Measurements from ENCODE around the gene ZNF181. TPM values are rescaled to one million over a fixed set of nuclear protein-coding genes. Genes with fewer than 3 reads are reported as not detected.

ZNF181 gene
- total RNA-seq, 3 donors from 2014 or later: 6.6 to 16.1 (median 8.4) TPM

GRCh38 chr19:34774857-34775256, 40.8 kb downstream of the ZNF181 start:
- no peak for TF ChIP-seq CTCF (IDR thresholded peaks at IDR 0.05)
- no peak for ATAC-seq
- intact Hi-C loops (cut with DNase I, micrococcal nuclease): no loop called here
- Histone ChIP-seq H3K9me3 (no peaks in the 10 kb centered on the region), H3K4me3 (no peak overlapping the region), H3K36me3 (ENCODE audit: low read depth) (no peaks in the 10 kb centered on the region), H3K4me1 (ENCODE audit: low read depth) (peaks cover 5% of the 10 kb centered on the region)
- no peak for DNase-seq

GRCh38 chr19:34778342-34778741, 44.3 kb downstream of the ZNF181 start:
- H3K4me3 ChIP-seq: no peak overlapping the region
- intact Hi-C loops (cut with DNase I, micrococcal nuclease): no loop called here
- DNase-seq: no peak
- H3K9me3 ChIP-seq: no peaks in the 10 kb centered on the region
- no peak for TF ChIP-seq CTCF (IDR thresholded peaks at IDR 0.05)
- H3K36me3 ChIP-seq (ENCODE audit: low read depth): no peaks in the 10 kb centered on the region
- no peaks in the 10 kb centered on the region for H3K4me1 ChIP-seq (ENCODE audit: low read depth)
- no peak for ATAC-seq

GRCh38 chr19:34779652-34780051, 45.6 kb downstream of the ZNF181 start:
- H3K9me3 ChIP-seq: no peaks in the 10 kb centered on the region
- TF ChIP-seq CTCF (IDR thresholded peaks at IDR 0.05): no peak
- intact Hi-C loops (cut with DNase I, micrococcal nuclease): no loop called here
- no peak overlapping the region for H3K4me3 ChIP-seq
- no peaks in the 10 kb centered on the region for H3K36me3 ChIP-seq (ENCODE audit: low read depth)
- H3K4me1 ChIP-seq (ENCODE audit: low read depth): no peaks in the 10 kb centered on the region
- ATAC-seq: no peak
- DNase-seq: no peak

- intact Hi-C loops (cut with DNase I, micrococcal nuclease): no loop called here
These were observed 52.2 kb downstream of the ZNF181 start for GRCh38 chr19:34786236-34786635.

GRCh38 chr19:34787059-34787824, 53.2 kb downstream of the ZNF181 start:
- intact Hi-C loops (cut with DNase I, micrococcal nuclease): no loop called here

More at GRCh38 chr19:34786236-34786635, 52.2 kb downstream of the ZNF181 start:
- no peak for ATAC-seq
- H3K9me3 ChIP-seq: no peaks in the 10 kb centered on the region
- no peak for DNase-seq
- H3K4me1 ChIP-seq (ENCODE audit: low read depth): no peaks in the 10 kb centered on the region
- no peaks in the 10 kb centered on the region for H3K36me3 ChIP-seq (ENCODE audit: low read depth)
- TF ChIP-seq CTCF (IDR thresholded peaks at IDR 0.05): no peak
- H3K4me3 ChIP-seq: no peak overlapping the region

More at GRCh38 chr19:34787059-34787824, 53.2 kb downstream of the ZNF181 start:
- no peak for ATAC-seq
- Histone ChIP-seq H3K9me3 (no peaks in the 10 kb centered on the region), H3K4me1 (ENCODE audit: low read depth) (no peaks in the 10 kb centered on the region), H3K4me3 (no peak overlapping the region), H3K36me3 (ENCODE audit: low read depth) (no peaks in the 10 kb centered on the region)
- DNase-seq: no peak
- TF ChIP-seq CTCF (IDR thresholded peaks at IDR 0.05): no peak
